HG03095 (cell line): Measurements from ENCODE around the gene DST.

ENCODE experiments used
- ATAC-seq: cut with Tn5 transposase; IDR thresholded peaks from one replicate; pipeline ENCODE4 v1.9.1; 2021; ENCODE audit warnings: moderate library complexity; ENCODE audit not compliant: unreplicated experiment

DST gene

DNA sequence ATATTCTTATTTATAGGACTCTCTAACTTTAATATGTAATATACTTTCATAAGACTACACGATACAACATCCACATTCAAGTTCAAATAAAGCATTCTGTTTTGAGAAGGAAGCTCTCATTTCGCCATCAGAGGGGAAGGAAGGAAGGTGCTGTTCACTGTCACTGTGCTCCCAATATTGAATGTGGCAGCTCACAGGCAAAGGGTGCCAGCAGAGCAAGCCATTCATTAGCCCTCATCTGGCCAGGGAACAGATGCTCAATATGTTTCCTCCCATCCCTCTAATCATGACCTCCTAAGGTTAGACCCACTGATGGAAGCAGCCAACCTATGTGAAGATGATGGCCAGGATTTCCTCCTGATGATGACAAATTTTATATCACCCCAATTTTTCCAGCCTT lies 154.4 kb downstream of the DST start:
- ATAC-seq, result no peak

DNA sequence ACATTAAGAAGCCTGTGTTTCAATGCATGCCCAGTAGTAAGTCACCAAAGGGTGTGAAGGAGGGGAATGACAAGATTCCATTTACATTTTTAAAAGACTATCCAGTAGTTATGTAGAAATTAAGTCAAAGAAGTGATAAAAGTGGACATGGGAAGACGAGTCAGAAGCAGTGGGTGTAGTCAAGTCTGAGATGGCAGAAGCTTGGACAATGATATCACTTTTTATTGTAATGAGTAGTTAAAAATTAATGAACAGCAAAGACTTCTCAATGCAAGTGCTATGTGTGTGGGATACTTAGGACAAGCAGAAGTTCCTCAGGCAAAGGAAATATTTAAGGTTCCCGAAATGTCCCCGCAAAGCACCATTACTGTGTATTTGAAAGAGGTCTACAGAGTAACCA lies 156.0 kb downstream of the DST start:
- ATAC-seq, result no peak

GRCh38 chr6:56484669-56485068 lies 158.0 kb downstream of the DST start:
- no peak for ATAC-seq

- ATAC-seq, result no peak
These were observed 158.8 kb downstream of the DST start for GRCh38 chr6:56483929-56484328.

GRCh38 chr6:56482525-56482924 lies 160.2 kb downstream of the DST start:
- no peak for ATAC-seq

GRCh38 chr6:56481957-56482356 lies 160.7 kb downstream of the DST start:
- ATAC-seq, result no peak

DNA sequence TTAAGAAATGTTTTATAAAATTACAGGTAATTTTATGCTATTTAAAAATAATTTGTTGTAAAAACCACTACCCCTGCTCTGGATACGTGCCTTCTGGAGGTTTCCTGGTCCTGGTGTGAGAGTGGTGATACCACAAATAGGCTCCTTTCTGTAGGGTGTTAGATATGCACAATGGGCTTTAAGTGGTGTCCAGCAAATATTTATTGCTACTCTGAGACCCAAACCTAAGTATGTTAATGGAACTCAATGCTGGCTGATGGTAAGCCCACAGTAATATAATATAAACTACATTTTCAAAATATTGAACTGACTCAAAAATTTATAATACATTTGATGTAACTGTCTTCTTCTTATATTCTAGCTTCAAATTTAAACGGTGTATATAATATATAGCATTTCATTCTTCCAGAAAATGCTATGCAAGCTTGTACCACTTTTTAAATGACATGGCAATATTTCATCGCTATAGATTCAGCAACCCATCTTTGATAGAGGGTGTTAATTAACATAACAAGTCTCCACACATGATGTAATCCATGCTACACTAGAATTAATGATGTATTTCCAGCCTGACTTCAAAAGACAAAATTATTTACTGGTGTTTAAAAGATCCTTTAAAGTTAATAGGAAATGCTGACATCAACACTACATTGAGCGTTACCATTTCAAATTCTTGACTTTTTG lies 161.9 kb downstream of the DST start:
- ATAC-seq, result no peak

- ATAC-seq, result no peak
These were observed 162.4 kb downstream of the DST start for GRCh38 chr6:56480246-56480645.

DNA sequence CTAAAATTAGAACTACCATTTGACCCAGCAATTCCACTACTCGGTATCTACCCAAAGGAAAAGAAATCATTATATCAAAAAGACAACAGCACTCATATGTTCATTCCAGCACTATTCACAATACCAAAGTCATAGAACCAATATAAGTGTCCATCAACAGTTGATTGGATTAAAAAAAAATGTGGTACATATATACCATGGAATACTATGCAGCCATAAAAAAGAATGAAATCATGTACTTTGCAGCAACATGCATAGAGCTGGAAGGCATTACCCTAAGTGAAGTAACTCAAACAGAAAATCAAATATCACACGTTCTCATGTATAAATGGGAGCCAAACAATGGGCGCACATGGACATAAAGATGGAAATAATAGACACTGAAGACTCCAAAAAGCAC lies 163.3 kb downstream of the DST start:
- ATAC-seq, result no peak

DNA sequence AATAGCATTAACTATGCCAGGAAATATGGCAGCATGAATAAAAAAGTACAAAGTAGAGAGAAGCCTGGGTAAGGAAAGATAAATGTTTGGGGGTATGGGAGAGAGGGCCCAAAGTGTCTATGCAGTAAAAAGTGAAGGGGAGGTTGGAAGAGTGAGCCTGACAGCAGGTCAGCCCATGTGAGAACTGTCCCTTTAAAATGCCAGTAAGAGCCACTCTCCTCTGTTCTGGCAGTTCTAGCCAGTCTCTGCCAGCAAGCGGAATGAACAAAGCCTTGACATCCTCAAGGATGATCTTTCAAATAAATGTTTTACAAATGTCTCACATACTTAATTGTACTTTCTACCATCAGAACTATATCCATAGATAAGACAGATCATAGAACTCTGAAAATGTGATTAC lies 164.5 kb downstream of the DST start:
- no peak for ATAC-seq

DNA sequence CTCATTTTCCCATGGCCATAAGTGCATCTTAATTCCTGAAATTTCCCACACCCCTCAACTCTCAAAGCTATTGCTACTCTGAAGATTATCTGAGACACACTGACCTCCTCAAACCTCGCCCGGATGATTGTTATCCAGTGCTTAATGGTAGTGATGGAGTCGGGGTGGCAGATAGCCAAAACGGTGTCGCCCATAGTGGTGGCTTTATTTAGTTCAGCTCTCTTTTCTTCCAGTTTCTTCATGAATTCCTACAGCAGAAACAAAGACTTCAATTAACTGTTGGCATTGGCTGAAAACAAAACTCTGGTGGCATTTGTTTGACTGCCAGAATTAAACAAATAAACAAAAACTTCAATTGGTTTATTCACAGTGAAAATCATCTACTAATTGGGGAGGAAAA lies 165.4 kb downstream of the DST start:
- no peak for ATAC-seq

- ATAC-seq, result no peak
These were observed 166.8 kb downstream of the DST start for GRCh38 chr6:56475736-56476457.

GRCh38 chr6:56474532-56474931 lies 168.2 kb downstream of the DST start:
- ATAC-seq, result no peak

DNA sequence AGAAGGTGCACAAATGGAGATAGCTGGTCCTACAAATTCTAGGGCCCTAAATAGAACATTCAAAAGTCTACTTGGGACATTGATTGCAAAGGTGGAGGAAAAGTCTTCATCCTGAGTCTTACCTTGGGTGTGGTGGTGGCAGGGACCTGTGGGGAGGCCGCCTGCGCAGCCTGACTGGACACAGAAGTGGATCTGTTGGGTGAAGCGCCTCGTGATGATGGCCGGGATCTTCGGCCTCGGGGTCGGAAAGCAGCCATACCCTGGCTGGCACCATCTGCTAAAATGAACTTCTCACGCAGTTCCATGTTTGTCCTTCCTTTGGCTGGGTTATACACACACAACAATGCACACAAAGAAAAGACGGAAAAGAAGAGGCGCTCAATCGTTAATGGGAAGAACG lies 179.2 kb downstream of the DST start:
- no peak for ATAC-seq

DNA sequence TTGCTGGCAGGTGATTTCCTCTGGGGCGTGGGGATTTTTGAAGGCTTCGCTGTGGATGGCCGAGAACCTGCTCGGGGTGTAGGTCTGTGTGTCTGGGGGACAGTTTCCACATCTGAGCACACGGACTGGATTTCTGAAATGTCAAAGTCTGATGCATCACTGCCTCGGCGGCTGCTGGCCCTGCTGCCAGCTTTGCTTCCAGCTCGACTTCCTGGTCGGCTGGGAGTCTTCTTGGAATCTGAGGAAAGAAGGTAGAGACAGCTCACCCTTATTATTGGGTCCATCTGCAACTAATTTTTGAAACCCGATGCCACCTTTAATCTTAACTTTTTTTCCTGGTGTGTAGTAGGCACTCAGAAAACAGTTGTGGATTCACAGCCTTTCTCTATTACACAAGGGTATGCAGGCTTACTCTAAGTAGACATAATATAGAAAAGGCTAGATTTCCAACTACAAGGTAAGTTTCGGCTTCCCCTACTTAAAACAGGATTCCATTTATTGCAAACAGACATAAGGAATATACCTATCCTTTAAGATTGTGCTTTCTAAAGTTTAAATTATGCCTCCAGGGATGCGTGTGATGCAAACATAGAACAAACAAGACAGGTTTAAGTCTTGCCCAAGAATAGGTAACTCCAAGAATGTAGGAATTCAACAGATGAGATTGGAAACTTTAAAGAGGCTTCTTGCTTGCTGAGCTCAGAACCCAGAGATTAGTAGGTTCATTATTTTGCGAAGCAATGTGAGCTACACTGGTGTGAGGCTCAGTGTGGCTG lies 183.5 kb downstream of the DST start:
- ATAC-seq, result no peak

DNA sequence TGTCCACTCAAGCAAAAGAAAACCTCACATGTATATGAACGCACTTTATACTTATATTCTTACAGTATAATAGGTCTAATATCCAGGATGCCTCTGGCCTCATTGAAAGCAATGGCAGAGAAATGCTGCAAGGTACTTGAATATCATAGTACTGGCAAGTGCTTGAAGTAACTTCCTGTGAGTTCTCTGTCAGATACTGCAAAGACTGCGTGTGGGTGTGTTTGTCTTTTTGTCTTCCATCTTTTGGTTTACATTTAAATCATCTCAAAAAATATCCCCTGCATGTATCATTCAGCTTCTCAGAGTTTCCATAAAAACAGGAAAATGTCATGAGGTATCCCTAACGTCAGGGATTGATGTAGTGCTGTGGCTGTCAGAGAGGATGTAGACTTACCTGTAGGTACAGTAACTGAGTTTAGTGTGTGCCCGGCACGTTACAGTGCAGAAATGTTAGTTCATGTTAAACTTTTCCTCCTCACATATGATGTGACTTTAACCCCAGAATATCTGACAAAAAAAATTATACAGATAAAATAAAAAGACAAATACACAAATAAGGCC lies 184.3 kb downstream of the DST start:
- no peak for ATAC-seq

- no peak for ATAC-seq
These were observed 185.9 kb downstream of the DST start for GRCh38 chr6:56456785-56457184.

GRCh38 chr6:56450882-56451739 lies 191.6 kb downstream of the DST start:
- ATAC-seq, result no peak

- ATAC-seq, result no peak
These were observed 192.3 kb downstream of the DST start for GRCh38 chr6:56450376-56450775.

- no peak for ATAC-seq
These were observed 194.6 kb downstream of the DST start for GRCh38 chr6:56448046-56448445.

- no peak for ATAC-seq
These were observed 196.9 kb downstream of the DST start for GRCh38 chr6:56445818-56446217.
